HG02610 (cell line): Measurements from ENCODE around the gene TBX6.

Experiments used
- ATAC-seq: cut with Tn5 transposase; IDR thresholded peaks from one replicate; pipeline ENCODE4 v1.9.1; 2021; ENCODE audit warnings: mild to moderate bottlenecking, moderate library complexity; ENCODE audit not compliant: unreplicated experiment

Gene TBX6

DNA sequence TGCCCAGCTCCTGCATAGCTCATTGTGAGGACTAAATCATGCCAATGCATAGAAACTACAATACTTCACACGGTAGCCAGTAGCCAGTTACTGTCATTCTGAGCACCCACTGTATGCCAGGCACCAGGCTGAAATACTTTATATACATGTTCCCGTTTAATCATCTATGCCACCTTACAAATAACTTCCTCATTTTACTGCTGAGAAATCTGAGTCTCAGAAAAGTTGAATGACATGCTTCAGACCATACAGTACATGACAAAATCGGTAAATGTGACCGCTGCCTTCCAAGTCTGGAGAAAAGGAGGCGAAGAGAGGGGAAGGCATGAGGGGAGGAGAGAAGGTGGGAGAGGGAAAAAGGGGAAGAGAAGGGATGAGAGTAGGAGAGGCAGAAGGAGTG is 51.5 kb downstream of the TBX6 start:
- ATAC-seq, result no peak
